AG09319 (cell line): ENCODE results near the gene ZC3H14.

Experiments
- DNase-seq: peaks from one replicate; pipeline ENCODE4 v3.0.0-alpha.2; 2010; ENCODE audit warnings: low read depth; ENCODE audit errors: extremely low read depth
- TF ChIP-seq, protein P1 (sequence below): IDR thresholded peaks from 2 replicates; pipeline ENCODE4 v1.5.1; 2011; ENCODE audit warnings: low read depth, mild to moderate bottlenecking, inconsistent platforms, low read length, moderate library complexity

Gene ZC3H14

DNA sequence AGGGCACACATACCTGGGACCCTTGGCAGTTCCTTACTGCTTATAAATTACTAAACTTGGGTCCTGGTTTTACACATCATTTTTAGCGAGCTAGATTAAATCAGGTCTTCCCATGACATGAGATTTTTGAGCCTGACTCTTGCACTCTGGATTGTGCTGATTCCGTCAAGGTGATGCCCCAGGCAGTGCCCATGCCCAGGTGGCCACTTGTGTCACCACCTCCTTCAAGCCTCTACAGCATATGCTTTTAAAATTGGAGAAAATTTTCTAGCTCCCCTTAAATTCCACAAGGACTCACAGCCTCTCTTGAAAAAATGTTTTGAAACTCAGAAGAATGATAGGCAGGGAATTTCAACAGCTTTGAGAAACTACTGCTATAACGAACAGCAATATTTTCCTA lies 17.6 kb upstream of the ZC3H14 start:
- DNase-seq, result no peak
- TF ChIP-seq, protein P1, sequence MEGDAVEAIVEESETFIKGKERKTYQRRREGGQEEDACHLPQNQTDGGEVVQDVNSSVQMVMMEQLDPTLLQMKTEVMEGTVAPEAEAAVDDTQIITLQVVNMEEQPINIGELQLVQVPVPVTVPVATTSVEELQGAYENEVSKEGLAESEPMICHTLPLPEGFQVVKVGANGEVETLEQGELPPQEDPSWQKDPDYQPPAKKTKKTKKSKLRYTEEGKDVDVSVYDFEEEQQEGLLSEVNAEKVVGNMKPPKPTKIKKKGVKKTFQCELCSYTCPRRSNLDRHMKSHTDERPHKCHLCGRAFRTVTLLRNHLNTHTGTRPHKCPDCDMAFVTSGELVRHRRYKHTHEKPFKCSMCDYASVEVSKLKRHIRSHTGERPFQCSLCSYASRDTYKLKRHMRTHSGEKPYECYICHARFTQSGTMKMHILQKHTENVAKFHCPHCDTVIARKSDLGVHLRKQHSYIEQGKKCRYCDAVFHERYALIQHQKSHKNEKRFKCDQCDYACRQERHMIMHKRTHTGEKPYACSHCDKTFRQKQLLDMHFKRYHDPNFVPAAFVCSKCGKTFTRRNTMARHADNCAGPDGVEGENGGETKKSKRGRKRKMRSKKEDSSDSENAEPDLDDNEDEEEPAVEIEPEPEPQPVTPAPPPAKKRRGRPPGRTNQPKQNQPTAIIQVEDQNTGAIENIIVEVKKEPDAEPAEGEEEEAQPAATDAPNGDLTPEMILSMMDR, result no peak

DNA sequence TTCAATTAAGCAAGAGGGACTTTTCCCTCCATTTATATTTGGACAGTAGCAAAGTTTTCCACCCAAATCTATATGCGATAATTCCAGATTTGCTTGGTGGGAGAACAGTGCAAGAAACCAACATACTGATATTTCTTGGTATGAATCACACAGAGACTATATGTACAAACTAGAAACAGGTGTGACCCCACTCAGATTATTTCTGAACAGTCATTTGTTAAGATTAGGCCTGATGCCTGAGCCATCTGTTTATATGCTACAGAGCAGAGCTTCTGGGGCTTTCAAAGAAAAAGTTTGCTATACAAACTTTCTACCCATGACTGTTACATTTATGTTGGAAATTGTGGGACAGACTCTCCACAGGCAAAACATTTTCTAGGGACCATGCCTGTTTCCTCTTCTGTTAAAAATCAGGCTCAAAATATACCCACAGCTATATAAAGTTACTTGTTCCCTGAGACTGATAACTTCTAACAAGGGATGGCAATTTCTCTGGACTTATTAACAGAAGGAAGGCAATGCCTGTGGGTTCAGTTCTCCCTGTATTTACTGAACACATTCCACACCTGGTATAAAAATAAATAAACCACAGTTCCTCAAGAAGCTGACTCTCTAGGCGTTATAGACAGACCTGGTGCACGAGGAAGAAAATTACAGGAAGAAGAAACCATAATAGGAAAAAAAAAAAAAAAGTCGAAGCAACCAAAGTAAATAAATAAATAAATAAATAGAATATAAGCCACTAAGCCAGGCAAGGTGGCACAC lies 16.0 kb upstream of the ZC3H14 start:
- TF ChIP-seq, protein P1, result no peak
- DNase-seq, result no peak

DNA sequence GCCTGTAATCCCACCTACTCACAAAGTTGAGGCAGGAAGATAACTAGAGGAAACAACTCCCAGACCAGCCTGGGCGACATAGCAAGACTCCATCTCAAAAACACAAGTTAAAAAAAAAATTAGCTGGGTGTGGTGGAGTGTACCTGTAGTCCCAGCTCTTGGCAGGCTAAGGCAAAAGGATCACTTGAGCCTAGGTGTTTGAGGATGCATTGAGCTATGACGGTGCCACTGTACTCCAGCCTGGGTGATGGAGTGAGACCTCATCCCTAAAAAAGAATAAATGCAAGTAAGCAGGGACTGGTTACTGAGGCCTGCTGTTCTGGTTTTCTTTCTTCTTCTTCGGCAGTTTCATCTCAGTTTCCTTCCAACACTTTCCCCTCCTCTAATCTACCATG lies 15.5 kb upstream of the ZC3H14 start:
- TF ChIP-seq, protein P1, result no peak
- DNase-seq, result no peak

DNA sequence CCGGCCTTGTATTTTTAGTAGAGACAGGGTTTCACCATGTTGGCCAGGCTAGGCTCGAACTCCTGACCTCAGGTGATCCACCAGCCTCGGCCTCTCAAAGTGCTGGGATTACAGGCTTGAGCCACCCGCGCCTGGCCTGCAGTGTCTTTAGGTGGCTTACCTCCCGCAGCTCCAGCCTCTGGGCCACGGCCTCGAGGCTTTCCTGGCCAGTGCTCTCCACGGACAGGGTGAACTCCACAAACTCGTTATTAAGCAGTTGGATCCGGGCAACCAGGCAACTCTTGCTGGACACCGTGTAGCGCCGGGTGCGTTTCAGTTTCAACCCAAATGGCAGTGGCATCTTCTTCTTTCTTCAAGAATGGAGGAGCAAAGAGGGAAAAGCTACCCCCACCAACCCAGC lies 12.8 kb upstream of the ZC3H14 start:
- no peak for DNase-seq
- TF ChIP-seq, protein P1, result no peak

DNA sequence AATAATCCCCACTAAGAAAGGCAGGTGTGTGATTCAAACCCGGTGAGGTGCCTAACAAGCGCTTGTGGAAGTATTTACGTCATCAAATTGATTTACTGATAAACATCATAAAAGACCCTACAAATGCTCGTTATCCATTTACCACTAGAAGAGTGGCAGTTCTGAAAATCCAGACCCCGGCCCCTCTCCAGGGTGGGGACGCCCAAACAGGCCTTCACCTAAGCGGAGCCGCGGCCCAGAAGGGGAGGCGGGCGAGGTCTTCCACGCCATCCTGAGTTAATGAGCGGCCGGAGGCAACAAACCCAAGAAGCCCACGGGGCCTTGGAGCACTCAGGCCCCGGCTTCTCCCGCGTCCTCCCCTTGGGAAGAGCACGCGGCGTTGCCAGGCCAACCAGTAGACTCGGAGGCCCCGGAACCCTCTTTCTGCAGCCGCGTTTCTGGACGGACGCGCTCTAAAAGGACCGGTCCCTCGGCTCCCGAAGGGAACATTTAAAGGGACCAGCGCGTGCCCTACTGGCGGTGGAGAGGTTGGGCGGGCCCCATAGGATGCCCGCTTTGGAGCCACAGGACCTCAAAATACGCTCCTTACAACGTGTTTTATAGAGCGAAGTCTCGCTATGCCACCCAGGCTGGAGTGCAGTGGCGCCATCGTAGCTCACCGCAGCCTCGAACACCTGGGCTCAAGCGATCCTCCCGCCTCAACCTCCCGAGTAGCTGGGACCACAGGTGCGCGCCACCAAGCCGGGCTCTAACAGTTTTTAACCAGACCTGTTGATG lies 11.6 kb upstream of the ZC3H14 start:
- TF ChIP-seq, protein P1, result peak; percentile 51
- peak; percentile 54 for DNase-seq

DNA sequence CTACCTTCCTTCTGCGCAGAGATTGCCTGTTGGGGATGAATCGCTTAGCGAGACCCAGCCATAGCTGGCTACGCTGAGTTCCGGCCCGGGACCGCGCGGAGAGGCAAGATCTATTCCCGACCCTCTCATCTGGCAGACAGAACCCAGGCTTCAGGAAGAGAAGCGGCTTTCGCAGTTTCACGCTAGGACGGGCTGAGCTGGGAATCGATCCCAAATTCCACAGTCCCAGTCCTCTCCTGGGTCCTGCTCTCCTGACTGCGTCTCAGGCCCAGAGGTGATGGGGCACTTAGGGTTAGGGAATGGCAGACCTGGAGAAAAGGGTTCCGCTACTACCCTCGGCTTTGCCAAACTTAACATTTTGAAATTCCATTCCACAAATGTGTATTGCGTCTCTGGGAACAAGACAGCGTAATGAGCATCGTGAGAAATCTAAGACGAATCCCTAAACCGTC lies 10.8 kb upstream of the ZC3H14 start:
- DNase-seq, result no peak
- TF ChIP-seq, protein P1, result no peak

DNA sequence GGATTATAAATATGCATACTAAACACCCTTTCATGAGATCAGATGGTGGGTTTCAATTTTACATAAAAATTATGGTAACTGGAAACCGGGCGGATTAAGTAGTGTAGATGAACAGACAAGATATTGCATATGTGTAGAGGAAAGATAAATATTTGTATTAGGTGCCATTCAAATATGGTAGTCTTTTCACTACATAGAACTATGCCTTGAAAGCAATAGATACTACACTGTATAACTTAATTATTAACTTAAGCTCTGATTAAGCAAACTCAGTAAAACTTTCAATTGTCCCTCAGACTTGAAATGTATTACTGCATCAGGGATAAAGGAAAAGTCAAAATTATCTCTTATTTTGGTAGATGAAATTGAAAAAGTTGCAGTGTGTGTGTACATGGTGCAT lies 10.0 kb upstream of the ZC3H14 start:
- TF ChIP-seq, protein P1, result no peak
- DNase-seq, result no peak
